ENCODE measurements around the gene MINDY4.

GRCh38 chr7:30730097-30730496 is 41.1 kb upstream of the MINDY4 start:
- TF ChIP-seq CTCF (conservative IDR thresholded peaks at IDR 0.05; ENCODE audit: low read depth, low read length) (no peak), CEBPB (IDR thresholded peaks at IDR 0.05; ENCODE audit: low read depth, low read length) (no peak), POLR2A (IDR thresholded peaks at IDR 0.05; ENCODE audit: low read depth, low read length) (no peak), RAD21 (IDR thresholded peaks at IDR 0.05; ENCODE audit: low read length) (no peak), RCOR1 (IDR thresholded peaks at IDR 0.05; ENCODE audit: insufficient replicate concordance, low read length) (no peak), CHD1 (IDR thresholded peaks at IDR 0.05; ENCODE audit: low read depth, low read length) (no peak), ELK1 (IDR thresholded peaks at IDR 0.05; ENCODE audit: borderline replicate concordance, low read depth, low read length) (no peak), MAFK (IDR thresholded peaks at IDR 0.05; ENCODE audit: low read depth, low read length) (no peak)

All from IMR-90 (cell line).